Upper lobe of left lung (tissue), 4 donors: Measurements from ENCODE around the gene RNASE8.

Source experiments
- EP300 ChIP-seq, 4 donors: sonication (generic); formaldehyde crosslinking; IDR thresholded peaks; one replicate each; pipeline ENCODE4 v1.5.1; 2017; ENCODE audit warnings: antibody characterized with exemption in 4 of 4, control low read depth in 2 of 4
- POLR2A ChIP-seq, 4 donors: fragments of 450-650 bp; IDR thresholded peaks; one replicate each; pipeline ENCODE4 v1.5.1; 2016 to 2017; ENCODE audit warnings: antibody characterized with exemption in 4 of 4, mild to moderate bottlenecking in 2 of 4
- POLR2AphosphoS5 ChIP-seq, 2 donors: sonication (generic); formaldehyde crosslinking; IDR thresholded peaks; one replicate each; pipeline ENCODE4 v1.5.1; 2017; ENCODE audit warnings: antibody characterized with exemption in 2 of 2
- TF ChIP-seq, protein P1 (sequence below), 6 experiments: fragments of 450-650 bp in 4 of 6; fragments of 200-600 bp in 2 of 6; sonication (generic) in 2 of 6; IDR thresholded peaks; one replicate each; pipeline ENCODE4 v1.5.1; 2016 to 2019; ENCODE audit warnings: antibody characterized with exemption in 6 of 6

GRCh38 chr14:21069388-21070082 is 11.9 kb downstream of the RNASE8 start:
- TF ChIP-seq EP300 (IDR thresholded peaks at IDR 0.05) (no peak), POLR2A (IDR thresholded peaks at IDR 0.05) (no peak), POLR2AphosphoS5 (IDR thresholded peaks at IDR 0.05) (no peak)
- TF ChIP-seq, protein P1, sequence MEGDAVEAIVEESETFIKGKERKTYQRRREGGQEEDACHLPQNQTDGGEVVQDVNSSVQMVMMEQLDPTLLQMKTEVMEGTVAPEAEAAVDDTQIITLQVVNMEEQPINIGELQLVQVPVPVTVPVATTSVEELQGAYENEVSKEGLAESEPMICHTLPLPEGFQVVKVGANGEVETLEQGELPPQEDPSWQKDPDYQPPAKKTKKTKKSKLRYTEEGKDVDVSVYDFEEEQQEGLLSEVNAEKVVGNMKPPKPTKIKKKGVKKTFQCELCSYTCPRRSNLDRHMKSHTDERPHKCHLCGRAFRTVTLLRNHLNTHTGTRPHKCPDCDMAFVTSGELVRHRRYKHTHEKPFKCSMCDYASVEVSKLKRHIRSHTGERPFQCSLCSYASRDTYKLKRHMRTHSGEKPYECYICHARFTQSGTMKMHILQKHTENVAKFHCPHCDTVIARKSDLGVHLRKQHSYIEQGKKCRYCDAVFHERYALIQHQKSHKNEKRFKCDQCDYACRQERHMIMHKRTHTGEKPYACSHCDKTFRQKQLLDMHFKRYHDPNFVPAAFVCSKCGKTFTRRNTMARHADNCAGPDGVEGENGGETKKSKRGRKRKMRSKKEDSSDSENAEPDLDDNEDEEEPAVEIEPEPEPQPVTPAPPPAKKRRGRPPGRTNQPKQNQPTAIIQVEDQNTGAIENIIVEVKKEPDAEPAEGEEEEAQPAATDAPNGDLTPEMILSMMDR (IDR thresholded peaks at IDR 0.05): no peak
